HG02759 (cell line): ENCODE results near the gene LIPC.

Source experiments
- ATAC-seq: cut with Tn5 transposase; IDR thresholded peaks from one replicate; pipeline ENCODE4 v1.9.1; 2021; ENCODE audit warnings: mild to moderate bottlenecking, moderate library complexity; ENCODE audit not compliant: unreplicated experiment

The LIPC gene

DNA sequence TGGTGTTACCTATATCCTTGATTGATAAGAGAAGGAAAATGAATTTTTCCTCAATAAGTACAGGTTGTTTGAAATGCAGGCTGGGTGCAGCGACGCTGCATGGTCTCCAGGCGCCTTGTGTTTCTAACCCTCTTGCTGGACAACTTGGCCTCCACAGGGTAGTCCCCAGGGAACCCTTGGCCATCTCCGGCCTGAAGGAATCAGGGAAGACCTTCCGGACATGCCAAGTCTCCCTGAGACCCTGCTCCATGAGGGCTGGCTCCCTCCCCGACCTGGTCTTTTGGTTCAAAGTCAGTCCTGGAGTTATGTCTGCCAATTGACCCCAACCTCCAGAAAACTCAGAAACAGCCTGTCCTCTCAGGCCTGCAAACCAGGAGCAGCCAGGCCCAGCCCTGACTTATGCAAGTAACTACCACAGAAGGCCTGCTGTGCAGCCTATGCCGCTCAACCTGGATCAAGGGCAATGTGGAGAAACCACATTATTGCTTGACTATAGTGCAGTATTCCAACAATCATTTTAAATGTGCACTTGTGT, 98.3 kb downstream of the LIPC start:
- ATAC-seq, result no peak

DNA sequence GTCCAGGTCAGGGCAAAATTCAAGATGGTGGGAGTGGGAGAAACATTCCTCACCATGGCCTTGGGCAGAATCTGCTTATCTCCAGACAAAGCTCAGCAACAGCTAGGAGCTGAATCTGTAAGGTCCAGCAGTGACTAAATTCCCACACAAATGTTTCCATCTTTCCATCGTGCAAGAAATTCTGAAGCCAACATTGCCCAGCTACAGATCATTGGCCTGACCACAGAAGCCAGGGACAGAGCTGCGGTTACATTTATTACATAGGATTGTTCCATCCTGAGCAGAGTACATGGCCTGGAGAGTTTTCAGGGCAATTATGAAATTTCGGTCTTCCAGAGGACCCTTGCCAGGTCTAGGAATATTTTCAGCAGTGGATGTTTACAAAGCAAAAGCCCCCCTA, 100.3 kb downstream of the LIPC start:
- no peak for ATAC-seq

- no peak for ATAC-seq
Measured at GRCh38 chr15:58534556-58534955, 102.8 kb downstream of the LIPC start.

GRCh38 chr15:58535337-58535736, 103.5 kb downstream of the LIPC start:
- no peak for ATAC-seq

DNA sequence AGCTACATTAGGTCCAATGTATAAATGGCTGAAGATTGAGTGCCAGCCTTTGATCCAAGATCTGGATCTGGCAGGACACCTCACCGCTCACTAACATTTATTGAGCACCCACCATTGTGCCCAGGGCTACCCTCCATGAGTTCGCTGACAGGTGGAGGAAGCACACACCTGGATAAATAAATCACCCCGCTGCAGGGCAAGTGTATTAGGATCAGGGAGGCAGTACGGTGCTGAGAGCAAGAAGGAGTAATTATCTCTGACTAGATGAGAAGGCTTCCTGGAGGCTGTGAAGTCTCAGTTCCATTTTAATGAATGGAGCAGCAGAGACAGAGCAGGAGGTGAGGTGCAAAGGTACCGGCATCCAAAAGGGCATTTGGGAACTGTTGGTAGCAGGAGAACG, 104.1 kb downstream of the LIPC start:
- ATAC-seq, result no peak

DNA sequence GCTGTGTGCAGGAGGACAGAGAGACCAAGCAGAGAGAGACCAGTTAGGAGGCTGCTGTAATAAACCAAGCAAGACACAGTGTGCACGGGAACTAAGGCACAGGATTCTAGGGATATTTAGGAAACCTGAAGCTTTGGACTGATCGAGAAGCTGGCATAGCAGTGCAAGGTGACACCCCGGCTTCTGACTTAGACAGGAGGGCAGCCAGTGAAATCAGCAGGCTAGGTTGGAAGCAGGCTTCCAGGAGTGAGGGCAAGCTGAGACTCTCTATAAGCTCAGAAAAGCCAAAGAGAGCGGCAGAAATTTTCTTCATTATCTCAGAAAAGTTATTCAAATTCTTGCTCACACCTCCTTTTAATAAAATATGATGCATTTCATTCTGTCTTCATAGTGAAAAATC, 104.6 kb downstream of the LIPC start:
- ATAC-seq, result no peak

GRCh38 chr15:58537033-58537432, 105.2 kb downstream of the LIPC start:
- ATAC-seq, result no peak

- no peak for ATAC-seq
Measured at GRCh38 chr15:58538225-58538727, 106.5 kb downstream of the LIPC start.

- no peak for ATAC-seq
Measured at GRCh38 chr15:58538901-58539300, 107.1 kb downstream of the LIPC start.

- no peak for ATAC-seq
Measured at GRCh38 chr15:58539548-58539947, 107.8 kb downstream of the LIPC start.

DNA sequence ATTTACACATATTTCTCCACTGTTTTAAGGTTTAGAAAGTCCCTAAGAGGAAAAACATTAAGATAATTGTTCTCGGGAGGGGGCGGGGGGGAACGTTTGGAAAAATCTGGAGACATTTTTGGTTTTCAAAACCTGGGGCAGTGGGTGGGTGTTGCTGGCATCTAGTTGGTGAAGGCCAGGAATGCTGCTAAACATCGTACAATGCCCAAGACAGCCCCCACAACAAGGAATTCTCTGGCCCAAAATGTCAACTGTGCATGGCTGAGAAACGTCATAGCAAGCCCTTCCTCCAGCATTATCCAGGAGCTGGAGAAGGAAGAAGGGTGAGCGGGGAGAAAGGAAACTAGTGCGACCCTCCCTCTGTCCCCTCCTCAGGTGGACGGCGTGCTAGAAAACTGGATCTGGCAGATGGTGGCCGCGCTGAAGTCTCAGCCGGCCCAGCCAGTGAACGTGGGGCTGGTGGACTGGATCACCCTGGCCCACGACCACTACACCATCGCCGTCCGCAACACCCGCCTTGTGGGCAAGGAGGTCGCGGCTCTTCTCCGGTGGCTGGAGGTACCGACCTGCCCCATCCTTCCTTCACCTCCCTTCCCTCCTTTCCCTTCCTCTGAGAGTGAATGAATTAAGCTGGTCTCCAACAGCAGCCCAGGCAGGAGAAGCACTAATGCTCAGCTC, 109.8 kb downstream of the LIPC start:
- no peak for ATAC-seq

DNA sequence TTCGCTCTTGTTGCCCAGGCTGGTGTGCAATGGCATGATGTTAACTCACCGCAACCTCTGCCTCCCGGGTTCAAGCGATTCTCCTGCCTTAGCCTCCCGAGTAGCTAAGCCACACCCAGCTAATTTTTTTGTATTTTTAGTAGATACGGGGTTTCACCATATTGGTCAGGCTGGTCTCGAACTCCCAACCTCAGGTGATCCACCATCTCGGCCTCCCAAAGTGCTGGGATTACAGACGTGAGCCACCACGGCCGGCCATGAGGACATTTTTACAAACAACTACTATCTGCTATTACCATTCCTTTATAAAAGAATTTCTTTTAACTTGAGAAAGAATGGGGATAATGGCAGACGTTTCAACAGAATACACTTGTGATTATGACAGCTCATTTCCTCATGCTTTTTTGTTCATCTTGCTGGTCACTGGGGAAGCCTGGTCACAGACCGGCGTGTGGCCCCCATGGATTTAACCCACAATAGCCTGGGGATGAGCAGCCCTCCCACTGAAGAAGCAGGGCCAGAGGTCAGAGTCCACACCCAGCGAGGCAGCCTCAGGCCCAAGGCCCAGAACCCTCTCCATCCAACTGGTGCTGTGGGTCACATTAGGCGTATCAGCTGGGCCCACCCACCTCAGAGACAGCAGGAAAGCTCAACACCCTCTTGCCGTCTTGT, 112.0 kb downstream of the LIPC start:
- ATAC-seq, result no peak

DNA sequence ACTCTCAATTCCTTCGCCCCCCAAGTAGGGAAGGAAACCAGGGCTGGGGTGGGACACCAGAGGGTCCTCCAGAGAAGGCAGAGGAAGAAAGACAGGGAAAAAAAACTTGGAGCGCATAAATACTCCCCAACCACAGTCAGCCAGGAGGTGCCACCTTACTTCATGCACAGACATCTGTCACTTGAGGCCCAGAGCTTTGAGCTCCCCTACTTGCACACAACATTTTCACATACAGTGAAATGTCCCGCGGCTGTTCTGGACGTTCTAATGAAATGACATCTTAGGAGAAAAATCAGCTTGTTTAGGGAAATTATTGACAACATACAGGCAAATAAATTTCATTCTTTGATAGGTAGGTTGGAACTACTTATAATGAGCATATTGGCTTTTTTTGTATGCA, 113.0 kb downstream of the LIPC start:
- no peak for ATAC-seq

DNA sequence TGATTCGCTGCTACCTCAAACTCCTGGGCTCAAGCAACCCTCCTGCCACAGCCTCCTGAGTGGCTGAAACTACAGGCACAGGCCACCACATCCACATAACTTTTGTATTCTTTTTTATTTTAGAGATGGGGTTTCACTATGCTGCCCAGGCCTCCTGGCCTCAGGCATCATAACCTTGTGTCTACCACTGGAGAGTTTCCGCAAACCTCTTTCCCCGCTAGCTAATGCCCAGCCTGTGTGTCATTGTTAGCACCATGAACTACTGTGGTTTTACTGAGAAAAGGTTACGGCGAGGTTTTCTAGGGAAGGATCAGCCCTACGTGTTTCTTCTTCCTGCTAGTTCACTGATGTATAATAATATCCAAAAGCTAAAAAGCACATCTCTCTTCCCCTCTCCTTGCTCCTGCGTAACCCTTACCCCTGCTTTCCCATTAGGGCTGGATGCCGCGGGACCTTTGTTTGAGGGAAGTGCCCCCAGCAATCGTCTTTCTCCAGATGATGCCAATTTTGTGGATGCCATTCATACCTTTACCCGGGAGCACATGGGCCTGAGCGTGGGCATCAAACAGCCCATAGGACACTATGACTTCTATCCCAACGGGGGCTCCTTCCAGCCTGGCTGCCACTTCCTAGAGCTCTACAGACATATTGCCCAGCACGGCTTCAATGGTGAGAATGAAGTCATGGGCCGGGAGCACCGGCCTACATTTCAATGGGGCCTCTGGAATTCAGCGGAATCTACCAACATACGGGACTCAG, 113.7 kb downstream of the LIPC start:
- ATAC-seq, result no peak

GRCh38 chr15:58546066-58546591, 114.3 kb downstream of the LIPC start:
- no peak for ATAC-seq

DNA sequence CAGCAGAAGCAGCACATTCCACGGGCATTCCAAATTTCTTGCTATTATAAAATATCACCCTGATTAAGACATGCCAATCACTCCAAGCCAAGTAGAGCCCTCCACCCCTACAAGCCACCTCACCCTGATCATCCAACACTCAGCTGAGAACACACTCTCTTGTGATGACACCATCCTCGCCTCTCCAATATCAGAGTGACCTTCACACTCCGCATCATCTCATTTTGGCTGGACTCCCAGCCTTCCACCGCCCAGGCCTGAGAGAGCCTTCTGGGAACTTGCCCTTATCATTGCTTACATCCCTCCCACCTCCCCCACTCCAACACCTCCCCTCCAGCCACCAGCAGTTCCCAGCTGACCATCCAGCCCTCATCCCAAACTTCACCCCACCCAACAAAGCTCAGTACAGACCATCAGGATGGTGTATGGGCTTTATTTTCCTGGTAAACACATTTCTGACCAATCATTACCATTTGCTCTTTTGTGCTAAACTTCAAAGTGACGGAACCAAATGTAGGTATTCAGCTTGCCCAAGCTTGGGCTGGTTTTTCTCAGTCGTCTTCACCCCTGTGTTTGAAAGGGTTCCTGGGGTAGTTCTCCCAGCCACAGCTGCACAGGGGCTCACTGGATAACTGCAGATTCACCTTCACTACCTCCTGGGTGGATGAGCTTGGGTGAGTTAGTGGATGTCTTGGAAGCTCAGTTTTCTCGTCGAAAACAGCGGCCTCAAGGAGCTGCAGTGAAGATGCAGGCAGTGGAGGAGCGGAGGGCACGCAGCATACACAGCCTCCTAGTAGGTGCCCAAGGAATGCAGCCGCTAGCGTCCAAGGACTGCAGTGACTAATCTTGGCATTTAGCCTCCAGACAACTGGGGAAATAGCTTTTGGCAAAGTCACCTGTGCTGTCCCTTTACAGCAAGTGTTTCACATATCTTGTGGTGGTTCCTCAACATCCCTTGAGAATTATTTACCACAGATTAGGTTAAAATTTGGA, 115.1 kb downstream of the LIPC start:
- ATAC-seq, result no peak

GRCh38 chr15:58547628-58548307, 116.0 kb downstream of the LIPC start:
- ATAC-seq, result no peak

DNA sequence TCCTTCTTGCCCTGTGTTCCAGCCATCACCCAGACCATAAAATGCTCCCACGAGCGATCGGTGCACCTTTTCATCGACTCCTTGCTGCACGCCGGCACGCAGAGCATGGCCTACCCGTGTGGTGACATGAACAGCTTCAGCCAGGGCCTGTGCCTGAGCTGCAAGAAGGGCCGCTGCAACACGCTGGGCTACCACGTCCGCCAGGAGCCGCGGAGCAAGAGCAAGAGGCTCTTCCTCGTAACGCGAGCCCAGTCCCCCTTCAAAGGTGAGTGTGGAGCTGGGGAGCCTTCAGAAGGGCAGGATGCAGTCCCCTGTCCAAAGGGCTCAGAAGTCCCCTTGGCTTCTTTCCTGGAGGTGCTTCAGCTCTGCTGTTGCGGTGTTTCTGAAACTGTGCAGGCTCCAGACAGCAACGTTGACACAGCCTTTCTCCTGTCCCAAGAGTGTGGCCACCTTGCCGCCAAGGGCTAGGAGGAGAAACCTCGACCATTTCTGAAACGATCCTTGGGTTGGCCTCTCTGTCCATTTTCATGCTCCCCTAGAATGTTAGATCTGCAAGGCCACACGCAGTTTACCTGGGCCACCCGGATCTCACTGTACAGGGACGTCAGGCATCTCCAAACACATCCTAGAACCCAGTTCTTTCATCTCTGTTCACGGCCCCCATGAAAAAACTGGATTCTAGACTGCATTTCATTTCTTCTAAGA, 116.7 kb downstream of the LIPC start:
- no peak for ATAC-seq
